Stimulated activated CD8-positive, alpha-beta memory T cell treated with anti-CD3 and anti-CD28 coated beads, Interleukin-4, amount 100 ng/mL, for 4 hours (primary cell): ENCODE results near the gene ANTXRL.
"Not testable (repeated sequence)": the region's sequence is repeated elsewhere in the genome, so short reads cannot be mapped to it uniquely, and the experiment has no call there.

Source experiments
- DNase-seq, 2 donors: peaks; one replicate each; pipeline ENCODE4 v3.0.0-alpha.2; 2020; ENCODE audit warnings: low read depth in 2 of 2, low spot score in 1 of 2

ANTXRL gene

GRCh38 chr10:46306516-46307184 lies 19.9 kb downstream of the ANTXRL start:
- no peak for DNase-seq

GRCh38 chr10:46307281-46308112 lies 20.7 kb downstream of the ANTXRL start:
- DNase-seq = no peak

GRCh38 chr10:46308113-46308415 lies 21.3 kb downstream of the ANTXRL start:
- DNase-seq = no peak

GRCh38 chr10:46308666-46309450 lies 22.1 kb downstream of the ANTXRL start:
- no peak for DNase-seq

- DNase-seq = no peak
Measured at GRCh38 chr10:46309511-46310142, 22.8 kb downstream of the ANTXRL start.

GRCh38 chr10:46310143-46310514 lies 23.3 kb downstream of the ANTXRL start:
- DNase-seq = no peak

- DNase-seq = no peak
Measured at GRCh38 chr10:46310851-46311250, 24.1 kb downstream of the ANTXRL start.

GRCh38 chr10:46311501-46311951 lies 24.7 kb downstream of the ANTXRL start:
- DNase-seq = no peak

- not testable (repeated sequence) for DNase-seq
Measured at GRCh38 chr10:46311961-46312431, 25.2 kb downstream of the ANTXRL start.

- no peak for DNase-seq
Measured at GRCh38 chr10:46312953-46313352, 26.2 kb downstream of the ANTXRL start.

- DNase-seq = no peak
Measured at GRCh38 chr10:46314071-46314470, 27.3 kb downstream of the ANTXRL start.

- not testable (repeated sequence) for DNase-seq
Measured at GRCh38 chr10:46315071-46315860, 28.5 kb downstream of the ANTXRL start.

- DNase-seq = no peak
Measured at GRCh38 chr10:46317370-46317769, 30.6 kb downstream of the ANTXRL start.

GRCh38 chr10:46317889-46318288 lies 31.1 kb downstream of the ANTXRL start:
- DNase-seq = no peak

- DNase-seq = no peak
Measured at GRCh38 chr10:46318799-46319198, 32.0 kb downstream of the ANTXRL start.

GRCh38 chr10:46319389-46319788 lies 32.6 kb downstream of the ANTXRL start:
- DNase-seq = no peak

- no peak for DNase-seq
Measured at GRCh38 chr10:46321770-46322169, 35.0 kb downstream of the ANTXRL start.

GRCh38 chr10:46323176-46323575 lies 36.4 kb downstream of the ANTXRL start:
- DNase-seq = no peak

GRCh38 chr10:46325021-46325420 lies 38.2 kb downstream of the ANTXRL start:
- no peak for DNase-seq

GRCh38 chr10:46326066-46326465 lies 39.3 kb downstream of the ANTXRL start:
- no peak for DNase-seq
